K562 (cell line): ENCODE measurements around the gene BICDL1. TPM values are rescaled to one million over a fixed set of nuclear protein-coding genes. Genes with fewer than 3 reads are reported as not detected.

Source experiments
- ATAC-seq: fragments of 200-7000 bp; cut with Tn5 transposase; 3 replicates; pipeline ENCODE4 v1.9.1; 2020; ENCODE audit warnings: moderate library complexity
- BruUV-seq: library from RNA; stranded (reverse); fragments of 400-500 nt; replicated peaks from 2 replicates; lab custom pipeline; 2021; lab: Mats Ljungman, UMichigan
- CTCF ChIA-PET: fragments of 300-600 bp; formaldehyde crosslinking; extraction: SDS; loops from one replicate; lab custom pipeline; 2021; ENCODE audit warnings: low intra/inter-chr PET ratio; lab: Yijun Ruan, JAX
- POLR2A ChIA-PET: fragments of 300-600, 350-650 bp; sonication (Branson Sonifier 250); formaldehyde crosslinking; extraction: SDS; loops from one replicate; lab custom pipeline; 2021; ENCODE audit warnings: antibody characterized with exemption, inconsistent platforms; lab: Yijun Ruan, JAX
- DNase-seq, 4 experiments: peaks; one replicate each; pipeline versions ENCODE4 v3.0.0 to v3.0.0-alpha.2; 2011 to 2018; ENCODE audit warnings: low spot score in 3 of 4, mixed read lengths in 3 of 4; ENCODE audit errors: extremely low read depth in 1 of 4
- FAIRE-seq: peaks from 2 replicates; lab custom pipeline; 2011; peaks lifted over from hg19 to GRCh38; lab: Jason Lieb, UNC
- H2AFZ ChIP-seq: 2 replicates; pipeline ENCODE4 v1.6.0; 2011; ENCODE audit warnings: low read depth, low read length, control low read depth, inconsistent platforms
- H3K27ac ChIP-seq: fragments of 200-600 bp; 3 replicates; pipeline ENCODE4 v1.8.0; 2011; ENCODE audit warnings: low read depth, mild to moderate bottlenecking, control low read depth, inconsistent platforms, low read length, moderate library complexity, mixed read lengths; ENCODE audit errors: extremely low read depth
- H3K27me3 ChIP-seq, 2 experiments: fragments of 300-600 bp in 1 of 2; 2 replicates in 1 of 2; 3 replicates in 1 of 2; pipeline versions ENCODE4 v1.6.0 to v1.8.0; 2011; ENCODE audit warnings: inconsistent platforms in 2 of 2, low read length in 2 of 2, mild to moderate bottlenecking in 1 of 2, mixed read lengths in 1 of 2, moderate library complexity in 1 of 2; ENCODE audit not compliant: control insufficient read depth in 2 of 2, insufficient read depth in 2 of 2
- H3K36me3 ChIP-seq: fragments of 300-600 bp; 3 replicates; pipeline ENCODE4 v1.8.0; 2011; ENCODE audit warnings: mild to moderate bottlenecking, low read length, inconsistent platforms; ENCODE audit not compliant: control insufficient read depth, insufficient read depth
- H3K4me1 ChIP-seq, 2 experiments: fragments of 200-600 bp in 1 of 2; replicated peaks in 1 of 2; 2 replicates in 1 of 2; 3 replicates in 1 of 2; pipeline versions ENCODE4 v1.5.1 to v1.8.0; 2011; ENCODE audit warnings: inconsistent platforms in 2 of 2, low read length in 2 of 2, mild to moderate bottlenecking in 1 of 2, mixed read lengths in 1 of 2, moderate library complexity in 1 of 2; ENCODE audit not compliant: control insufficient read depth in 2 of 2, insufficient read depth in 2 of 2
- H3K4me2 ChIP-seq: 2 replicates; pipeline ENCODE4 v1.6.1; 2011; ENCODE audit warnings: low read length, control low read depth, inconsistent platforms, mixed read lengths; ENCODE audit not compliant: insufficient read depth
- H3K4me3 ChIP-seq: fragments of 200-600 bp; sonication (generic), shearing (Covaris generic); 2 replicates; pipeline ENCODE4 v1.5.1; 2016; ENCODE audit warnings: control low read depth, inconsistent platforms
- H3K79me2 ChIP-seq: fragments of 200-600 bp; 3 replicates; pipeline ENCODE4 v1.8.0; 2011; ENCODE audit warnings: low read length, inconsistent platforms; ENCODE audit not compliant: control insufficient read depth, insufficient read depth
- H3K9ac ChIP-seq, 2 experiments: 2 replicates each; pipeline versions ENCODE4 v1.6.0 to v1.6.1; 2011; ENCODE audit warnings: low read depth in 2 of 2, low read length in 2 of 2, control low read depth in 1 of 2, inconsistent platforms in 1 of 2, mild to moderate bottlenecking in 1 of 2, mixed read lengths in 1 of 2; ENCODE audit not compliant: insufficient read depth in 1 of 2
- H3K9me1 ChIP-seq: one replicate; pipeline ENCODE4 v1.6.0; 2011; ENCODE audit warnings: inconsistent platforms, mild to moderate bottlenecking, low read length, moderate library complexity; ENCODE audit not compliant: control insufficient read depth, insufficient read depth
- H3K9me3 ChIP-seq: replicated peaks from 2 replicates; pipeline ENCODE4 v1.5.1; 2011; ENCODE audit warnings: low read depth, low read length, inconsistent platforms; ENCODE audit not compliant: control insufficient read depth, insufficient read depth
- H4K20me1 ChIP-seq: replicated peaks from 2 replicates; pipeline ENCODE4 v1.6.1; 2011; ENCODE audit warnings: low read length, inconsistent platforms, mixed read lengths; ENCODE audit not compliant: control insufficient read depth, insufficient read depth
- ETV6 ChIP-seq, 3 experiments: fragments of 150-350 bp in 1 of 3; sonication (generic) in 1 of 3; formaldehyde crosslinking in 1 of 3; IDR thresholded peaks; 2 replicates each; pipeline versions ENCODE4 v1.6.1 to v1.8.0; 2014 to 2022; ENCODE audit warnings: borderline replicate concordance in 2 of 3, low read depth in 2 of 3, antibody characterized with exemption in 1 of 3, low read length in 1 of 3, mild to moderate bottlenecking in 1 of 3, missing genetic modification reagents in 1 of 3
- POLR2G ChIP-seq: fragments of 200-400 bp; formaldehyde crosslinking; IDR thresholded peaks from 2 replicates; pipeline ENCODE4 v1.6.1; 2017; ENCODE audit warnings: low read depth, mild to moderate bottlenecking, antibody characterized with exemption, low read length, moderate library complexity
- WGBS: fragments of 100-300 bp; shearing (Covaris generic); methylation state at CpG from one replicate; pipeline ENCODE4 v1.1.6; 2016; ENCODE audit warnings: low coverage, mixed read lengths; ENCODE audit not compliant: insufficient coverage; ENCODE audit errors: missing lambda C conversion rate; 5-methylcytosine and 5-hydroxymethylcytosine counted together
- in situ Hi-C: fragments of 300-500 bp; cut with MboI; formaldehyde crosslinking; loops from 4 replicates; pipeline ENCODE4 v1.15.0; 2018; ENCODE audit warnings: inconsistent platforms, mixed read lengths
- intact Hi-C: fragments of 100-400 bp; cut with micrococcal nuclease; formaldehyde crosslinking; loops from 2 replicates; pipeline ENCODE4 v1.14.2; 2022
- polyA plus RNA-seq, 8 experiments: library from polyadenylated mRNA; depleted of rRNA in 4 of 8; stranded (reverse) in 5 of 8; unstranded in 3 of 8; fragments of >200 nt; fragmentation: Nextera tagmentation in 2 of 8; fragmentation: Illumina TruSeq in 1 of 8; extraction: Ambion mirVana in 2 of 8; extraction: Trizol in 1 of 8; gene quantifications; 2 replicates each; pipeline versions ENCODE4 v1.2.1 to v1.2.3, GENCODE V29; 2011 to 2014; ENCODE audit warnings: inconsistent platforms in 1 of 8, missing spikeins in 1 of 8
- total RNA-seq, 7 experiments: library from RNA; depleted of rRNA in 6 of 7; stranded (reverse); fragments of >200 nt in 6 of 7; fragmentation: Illumina TruSeq in 2 of 7; extraction: Trizol in 2 of 7; gene quantifications; 2 replicates each; pipeline versions ENCODE4 v1.2.1 to v1.2.3, GENCODE V29; 2011 to 2021; ENCODE audit warnings: low replicate concordance in 1 of 7
- TF ChIP-seq, protein P1 (sequence below): sonication (generic); formaldehyde crosslinking; IDR thresholded peaks from 2 replicates; pipeline ENCODE4 v1.8.0; 2022; ENCODE audit warnings: mild to moderate bottlenecking, missing genetic modification reagents, borderline replicate concordance

The BICDL1 gene
- total and polyA plus RNA-seq, 9 of the 15 experiments (the other 6 are each of a cell fraction or from before 2014, with no cell fraction given), result 0.06 to 2.0 (median 0.58) TPM

DNA sequence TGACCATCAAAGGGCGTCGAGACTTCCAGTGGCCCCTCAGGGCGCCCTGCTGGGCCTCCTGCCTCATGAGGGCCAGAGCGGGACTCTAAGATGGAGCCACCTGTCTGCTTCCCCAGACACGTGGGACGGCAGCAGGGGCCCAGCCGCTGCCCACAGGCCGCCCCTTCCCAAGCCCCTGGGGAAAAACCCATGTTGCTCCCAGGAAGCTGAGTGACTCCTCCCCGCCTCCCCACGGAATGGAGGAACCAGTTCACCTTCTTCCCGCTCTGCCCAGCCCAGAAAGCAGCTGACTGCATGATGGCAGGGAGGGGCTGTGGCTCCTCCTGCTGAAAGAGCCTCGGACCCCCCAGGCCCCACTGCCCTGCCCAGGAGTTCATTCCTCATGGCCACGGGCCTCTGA, 112.6 kb downstream of the BICDL1 start (continued):
- TF ChIP-seq, protein P1, sequence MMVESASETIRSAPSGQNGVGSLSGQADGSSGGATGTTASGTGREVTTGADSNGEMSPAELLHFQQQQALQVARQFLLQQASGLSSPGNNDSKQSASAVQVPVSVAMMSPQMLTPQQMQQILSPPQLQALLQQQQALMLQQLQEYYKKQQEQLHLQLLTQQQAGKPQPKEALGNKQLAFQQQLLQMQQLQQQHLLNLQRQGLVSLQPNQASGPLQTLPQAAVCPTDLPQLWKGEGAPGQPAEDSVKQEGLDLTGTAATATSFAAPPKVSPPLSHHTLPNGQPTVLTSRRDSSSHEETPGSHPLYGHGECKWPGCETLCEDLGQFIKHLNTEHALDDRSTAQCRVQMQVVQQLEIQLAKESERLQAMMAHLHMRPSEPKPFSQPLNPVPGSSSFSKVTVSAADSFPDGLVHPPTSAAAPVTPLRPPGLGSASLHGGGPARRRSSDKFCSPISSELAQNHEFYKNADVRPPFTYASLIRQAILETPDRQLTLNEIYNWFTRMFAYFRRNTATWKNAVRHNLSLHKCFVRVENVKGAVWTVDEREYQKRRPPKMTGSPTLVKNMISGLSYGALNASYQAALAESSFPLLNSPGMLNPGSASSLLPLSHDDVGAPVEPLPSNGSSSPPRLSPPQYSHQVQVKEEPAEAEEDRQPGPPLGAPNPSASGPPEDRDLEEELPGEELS (CRISPR knock-in tag), result no peak

DNA sequence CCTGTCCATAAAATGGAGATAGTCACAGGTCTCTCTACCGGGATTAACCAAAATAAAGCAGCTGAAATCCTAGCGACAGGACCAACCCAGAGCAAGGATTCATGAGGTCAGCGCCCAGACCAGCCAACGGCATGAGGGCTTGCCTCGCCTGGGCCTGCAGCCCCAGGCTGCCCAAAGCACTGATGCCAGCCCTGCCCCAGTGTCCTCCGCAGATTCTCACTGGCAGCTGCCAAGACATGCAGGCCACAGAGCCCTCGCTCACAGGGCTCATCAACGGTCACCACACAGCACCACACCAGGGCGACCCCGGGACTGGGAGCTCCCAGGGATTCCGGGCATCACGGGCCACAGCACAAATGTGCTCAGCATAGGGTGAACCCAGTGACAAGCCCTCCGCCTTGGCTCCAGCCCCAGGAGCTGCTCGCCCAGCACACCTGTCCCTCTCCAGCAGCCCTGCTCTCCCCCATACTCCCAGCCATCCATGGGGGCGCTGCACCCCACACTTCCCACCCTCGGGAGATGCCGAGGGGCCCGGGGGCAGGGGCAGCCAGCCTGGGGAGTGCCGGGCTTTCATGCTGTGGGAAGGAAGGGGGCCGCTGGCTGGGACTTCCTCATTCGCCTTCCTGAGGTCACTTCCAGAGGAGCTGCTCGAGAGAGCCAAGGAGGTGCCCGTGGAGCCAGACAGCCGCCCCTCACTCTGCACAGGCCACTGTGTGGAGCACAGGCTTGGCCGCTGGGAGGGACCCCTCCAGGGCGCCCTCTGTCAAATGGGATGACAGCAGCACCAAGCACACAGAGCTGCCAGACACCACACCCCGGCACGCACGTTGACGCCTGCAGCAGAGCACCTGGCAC, 113.4 kb downstream of the BICDL1 start:
- H3K27ac ChIP-seq, result no peak overlapping the region
- FAIRE-seq, result no peak
- in situ Hi-C loops, result no loop called here
- POLR2A ChIA-PET, result interaction anchor here (0.7 to 1.0 kb wide), 3 partner anchors 15 to 1257 kb away, joined by 3 read pairs; partner anchors contain the start of gene RPLP0
- DNase-seq, result no peak
- H3K4me2 ChIP-seq, result no peak overlapping the region
- intact Hi-C loops, result no loop called here
- no peak overlapping the region for H2AFZ ChIP-seq
- H3K36me3 ChIP-seq, result peaks cover 89% of the 10 kb centered on the region; the same call in 2 of the 3 replicates
- no peaks in the 10 kb centered on the region for H3K9me3 ChIP-seq
- CTCF ChIA-PET, result no interaction called here
- peaks cover 18% of the 10 kb centered on the region for H4K20me1 ChIP-seq
- H3K27me3 ChIP-seq, result no peaks in the 10 kb centered on the region
- no peak overlapping the region for H3K4me3 ChIP-seq
- H3K9ac ChIP-seq, result no peak overlapping the region; a peak in 1 of 4 replicates
- TF ChIP-seq ETV6 (IDR thresholded peaks at IDR 0.05; ENCODE audit: borderline replicate concordance in 1 of 2, low read depth in 2 of 2, low read length in 1 of 2) (no peak), ETV6 (CRISPR knock-in tag; IDR thresholded peaks at IDR 0.05; ENCODE audit: borderline replicate concordance) (no peak), POLR2G (peak; percentile 27; the same call in 1 of the 2 replicates)
- TF ChIP-seq, all 486 proteins: peak for 1
- Histone ChIP-seq H3K4me1 (peaks cover 0 to 28% of the 10 kb centered on the region in 2 experiments; a peak in 2 of 5 replicates), H3K79me2 (peaks cover 47% of the 10 kb centered on the region), H3K9me1 (no peaks in the 10 kb centered on the region)
- 94% methylated on average over 23 of the region's 30 CpGs for WGBS
- no TSS peak for BruUV-seq
- no peak for ATAC-seq
